ENCODE measurements around the gene WDR20.
"Not testable (repeated sequence)": the region's sequence is repeated elsewhere in the genome, so short reads cannot be mapped to it uniquely, and the experiment has no call there.

WDR20 gene

DNA sequence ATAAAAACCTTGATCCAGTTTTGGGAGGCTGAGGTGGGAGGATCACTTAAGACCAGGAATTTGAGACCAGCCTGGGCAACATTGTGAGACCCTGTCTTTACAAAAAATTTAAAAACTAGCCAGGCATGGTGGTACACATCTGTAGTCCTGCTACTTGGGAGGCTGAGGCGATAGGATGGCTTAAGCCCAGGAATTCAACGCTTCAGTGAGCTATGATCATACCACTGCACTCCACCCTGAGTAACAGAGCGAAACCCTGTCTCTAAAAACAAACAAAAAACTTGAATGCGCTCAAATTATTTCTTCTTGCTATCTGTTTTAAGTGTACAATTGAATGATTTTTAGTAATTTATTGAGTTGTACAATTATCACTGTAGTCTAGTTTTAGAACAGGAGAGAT is 20.1 kb downstream of the WDR20 start:
- Histone ChIP-seq H3K4me1 (ENCODE audit: insufficient read depth, low read length) (peaks cover 4% of the 10 kb centered on the region), H3K27me3 (ENCODE audit: insufficient read depth, low read length) (no peaks in the 10 kb centered on the region), H3K4me3 (ENCODE audit: low read length) (no peak overlapping the region), H3K36me3 (ENCODE audit: insufficient read depth, low read length) (peaks cover 6% of the 10 kb centered on the region), H3K9me3 (ENCODE audit: low read length) (no peaks in the 10 kb centered on the region), H2AFZ (ENCODE audit: low read depth, low read length) (no peak overlapping the region)

DNA sequence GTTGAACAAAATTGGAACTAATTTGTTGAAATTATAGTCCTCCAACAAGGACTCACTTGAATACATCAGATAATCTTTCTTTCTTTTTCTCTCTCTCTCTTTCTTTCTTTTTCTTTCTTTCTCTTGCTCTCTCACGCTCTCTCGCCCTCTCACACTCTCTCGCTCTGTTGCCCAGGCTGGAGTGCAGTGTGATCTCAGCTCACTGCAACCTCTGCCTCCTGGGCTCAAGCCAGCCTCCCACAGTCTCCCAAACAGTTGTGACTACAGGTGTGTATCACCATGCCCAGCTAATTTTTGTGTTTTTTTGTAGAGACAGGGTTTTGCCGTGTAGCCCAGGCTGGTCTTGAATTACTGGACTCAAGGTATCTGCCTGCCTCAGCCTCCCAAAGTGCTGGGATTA is 22.8 kb downstream of the WDR20 start:
- Histone ChIP-seq H3K27me3 (ENCODE audit: insufficient read depth, low read length) (no peaks in the 10 kb centered on the region), H3K36me3 (ENCODE audit: insufficient read depth, low read length) (peaks cover 6% of the 10 kb centered on the region), H3K4me3 (ENCODE audit: low read length) (no peak overlapping the region), H2AFZ (ENCODE audit: low read depth, low read length) (no peak overlapping the region), H3K9me3 (ENCODE audit: low read length) (no peaks in the 10 kb centered on the region), H3K4me1 (ENCODE audit: insufficient read depth, low read length) (peaks cover 5% of the 10 kb centered on the region)

DNA sequence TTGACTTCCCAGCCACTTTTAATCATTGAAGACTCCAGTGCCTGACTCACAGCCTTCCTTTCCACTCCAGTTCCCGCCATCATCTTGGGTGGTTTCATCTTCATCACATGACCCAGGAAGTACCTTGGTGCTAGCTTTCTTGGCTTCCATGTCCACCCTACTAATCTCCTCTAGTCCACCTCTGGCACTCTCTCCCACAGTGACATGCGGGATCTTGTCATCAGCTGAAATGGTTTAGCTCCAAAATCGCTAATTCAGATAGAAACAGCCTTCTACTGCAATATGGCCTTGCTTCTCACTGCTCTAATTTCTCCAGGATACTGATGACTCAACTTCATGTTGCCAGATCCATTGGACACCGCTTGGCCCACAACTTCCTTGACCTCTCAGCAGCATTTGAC is 24.5 kb downstream of the WDR20 start:
- Histone ChIP-seq H3K9me3 (ENCODE audit: low read length) (no peaks in the 10 kb centered on the region), H2AFZ (ENCODE audit: low read depth, low read length) (no peak overlapping the region), H3K27me3 (ENCODE audit: insufficient read depth, low read length) (no peaks in the 10 kb centered on the region), H3K4me3 (ENCODE audit: low read length) (no peak overlapping the region), H3K4me1 (ENCODE audit: insufficient read depth, low read length) (peaks cover 5% of the 10 kb centered on the region), H3K36me3 (ENCODE audit: insufficient read depth, low read length) (peaks cover 2% of the 10 kb centered on the region)

DNA sequence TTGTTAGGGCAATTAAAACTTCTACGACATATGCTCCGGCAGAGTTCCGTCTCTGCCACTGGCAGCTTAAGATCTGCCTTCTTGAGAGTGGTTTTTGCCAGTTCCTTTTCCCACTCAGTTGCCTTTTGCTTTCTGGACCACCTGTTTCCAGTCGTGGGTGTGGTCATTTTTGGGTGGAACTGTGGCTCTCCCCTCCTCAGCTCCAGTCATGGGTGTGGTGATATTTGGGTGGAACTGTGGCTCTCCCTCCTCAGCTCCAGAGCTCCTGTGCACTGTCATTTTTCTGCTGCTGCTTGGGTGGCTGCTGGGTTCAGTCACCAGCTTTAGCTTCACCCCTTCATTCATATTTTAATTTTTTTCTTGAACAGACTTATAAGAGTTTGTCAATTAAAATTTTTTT is 25.3 kb downstream of the WDR20 start:
- peaks cover 5% of the 10 kb centered on the region for H3K4me1 ChIP-seq (ENCODE audit: insufficient read depth, low read length)
- H3K4me3 ChIP-seq (ENCODE audit: low read length): no peak overlapping the region
- H3K36me3 ChIP-seq (ENCODE audit: insufficient read depth, low read length): no peaks in the 10 kb centered on the region
- no peaks in the 10 kb centered on the region for H3K27me3 ChIP-seq (ENCODE audit: insufficient read depth, low read length)
- no peak overlapping the region for H2AFZ ChIP-seq (ENCODE audit: low read depth, low read length)
- no peaks in the 10 kb centered on the region for H3K9me3 ChIP-seq (ENCODE audit: low read length)

DNA sequence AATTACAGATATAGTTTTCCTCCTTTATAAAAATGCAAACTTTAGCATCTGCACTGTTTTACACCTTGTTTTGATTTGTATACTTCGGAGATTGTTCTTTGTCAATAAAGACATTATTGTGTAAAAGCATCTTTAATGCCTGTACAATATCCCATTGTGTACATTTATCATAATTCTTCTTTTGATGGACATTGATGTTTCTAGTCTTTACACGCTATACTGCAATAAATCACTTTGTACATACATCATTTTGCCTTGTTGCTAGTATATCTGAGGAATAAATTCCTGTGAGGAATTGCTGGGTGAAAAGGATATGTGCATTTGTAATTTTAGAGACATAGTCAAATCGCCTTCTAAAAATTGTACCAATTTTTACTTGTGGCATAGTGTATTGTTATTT is 30.4 kb downstream of the WDR20 start:
- Histone ChIP-seq H2AFZ (ENCODE audit: low read depth, low read length) (no peak overlapping the region), H3K9me3 (ENCODE audit: low read length) (peaks cover 2% of the 10 kb centered on the region), H3K36me3 (ENCODE audit: insufficient read depth, low read length) (no peaks in the 10 kb centered on the region), H3K4me1 (ENCODE audit: insufficient read depth, low read length) (peaks cover under 1% of the 10 kb centered on the region), H3K4me3 (ENCODE audit: low read length) (no peak overlapping the region), H3K27me3 (ENCODE audit: insufficient read depth, low read length) (no peaks in the 10 kb centered on the region)

DNA sequence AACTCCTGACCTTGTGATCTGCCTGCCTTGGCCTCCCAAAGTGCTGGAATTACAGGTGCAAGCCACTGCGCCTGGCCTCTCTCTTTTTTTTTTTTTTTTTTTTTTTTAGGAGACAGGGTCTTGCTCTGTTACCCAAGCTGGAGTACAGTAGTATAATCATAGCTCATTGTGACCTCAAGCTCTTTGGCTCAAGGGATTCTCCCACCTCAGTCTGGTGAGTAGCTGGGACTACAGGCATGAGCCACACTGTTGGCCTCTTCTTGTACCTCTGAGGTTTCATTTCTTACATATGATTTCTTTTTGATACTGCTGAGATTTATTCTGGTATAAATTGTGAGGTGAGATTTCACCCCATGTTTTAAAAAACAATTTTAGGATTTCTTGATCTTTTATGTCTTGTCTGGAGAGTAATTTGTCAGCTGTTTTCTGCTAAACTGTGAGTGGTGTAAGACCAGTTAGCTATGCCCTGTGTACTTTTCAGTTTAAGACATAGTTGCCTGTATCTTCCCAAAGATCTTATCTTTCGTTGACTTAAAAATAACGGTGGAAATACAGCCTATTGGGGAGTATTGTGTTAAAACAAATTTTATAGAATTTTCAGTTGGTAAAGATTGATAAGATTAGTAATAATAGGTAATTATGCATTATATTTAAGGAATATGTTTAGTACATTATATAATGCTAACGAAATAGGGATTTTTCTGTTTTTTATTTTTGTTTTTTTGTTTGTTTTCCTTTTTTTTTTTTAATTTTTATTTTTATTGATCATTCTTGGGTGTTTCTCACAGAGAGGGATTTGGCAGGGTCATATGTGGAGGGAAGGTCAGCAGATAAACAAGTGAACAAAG is 31.7 kb downstream of the WDR20 start:
- peaks cover 2% of the 10 kb centered on the region for H3K9me3 ChIP-seq (ENCODE audit: low read length)

DNA sequence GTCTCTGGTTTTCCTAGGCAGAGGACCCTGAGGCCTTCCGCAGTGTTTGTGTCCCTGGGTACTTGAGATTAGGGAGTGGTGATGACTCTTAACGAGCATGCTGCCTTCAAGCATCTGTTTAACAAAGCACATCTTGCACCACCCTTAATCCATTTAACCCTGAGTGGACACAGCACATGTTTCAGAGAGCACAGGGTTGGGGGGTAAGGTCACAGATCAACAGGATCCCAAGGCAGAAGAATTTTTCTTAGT is 32.2 kb downstream of the WDR20 start:
- not testable (repeated sequence) for H3K36me3 ChIP-seq (ENCODE audit: insufficient read depth, low read length); H2AFZ ChIP-seq (ENCODE audit: low read depth, low read length)

More for the DNA sequence above, 31.7 kb downstream of the WDR20 start:
- Histone ChIP-seq H2AFZ (ENCODE audit: low read depth, low read length) (no peak overlapping the region), H3K4me1 (ENCODE audit: insufficient read depth, low read length) (no peaks in the 10 kb centered on the region), H3K4me3 (ENCODE audit: low read length) (no peak overlapping the region), H3K27me3 (ENCODE audit: insufficient read depth, low read length) (no peaks in the 10 kb centered on the region), H3K36me3 (ENCODE audit: insufficient read depth, low read length) (no peaks in the 10 kb centered on the region)

DNA sequence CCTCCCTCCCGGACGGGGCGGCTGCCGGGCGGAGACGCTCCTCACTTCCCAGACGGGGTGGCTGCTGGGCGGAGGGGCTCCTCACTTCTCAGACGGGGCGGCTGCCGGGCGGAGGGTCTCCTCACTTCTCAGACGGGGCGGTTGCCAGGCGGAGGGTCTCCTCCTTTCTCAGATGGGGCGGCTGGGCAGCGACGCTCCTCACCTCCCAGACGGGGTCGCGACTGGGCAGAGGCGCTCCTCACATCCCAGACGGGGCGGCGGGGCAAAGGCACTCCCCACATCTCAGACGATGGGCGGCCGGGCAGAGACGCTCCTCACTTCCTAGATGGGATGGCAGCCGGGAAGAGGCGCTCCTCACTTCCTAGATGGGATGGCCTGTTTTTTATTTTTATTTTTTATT is 33.0 kb downstream of the WDR20 start:
- not testable (repeated sequence) for H3K36me3 ChIP-seq (ENCODE audit: insufficient read depth, low read length); H2AFZ ChIP-seq (ENCODE audit: low read depth, low read length); H3K9me3 ChIP-seq (ENCODE audit: low read length); H3K4me3 ChIP-seq (ENCODE audit: low read length); H3K4me1 ChIP-seq (ENCODE audit: insufficient read depth, low read length); H3K27me3 ChIP-seq (ENCODE audit: insufficient read depth, low read length)

More for the DNA sequence above, 32.2 kb downstream of the WDR20 start:
- not testable (repeated sequence) for H3K4me3 ChIP-seq (ENCODE audit: low read length); H3K9me3 ChIP-seq (ENCODE audit: low read length); H3K4me1 ChIP-seq (ENCODE audit: insufficient read depth, low read length); H3K27me3 ChIP-seq (ENCODE audit: insufficient read depth, low read length)

DNA sequence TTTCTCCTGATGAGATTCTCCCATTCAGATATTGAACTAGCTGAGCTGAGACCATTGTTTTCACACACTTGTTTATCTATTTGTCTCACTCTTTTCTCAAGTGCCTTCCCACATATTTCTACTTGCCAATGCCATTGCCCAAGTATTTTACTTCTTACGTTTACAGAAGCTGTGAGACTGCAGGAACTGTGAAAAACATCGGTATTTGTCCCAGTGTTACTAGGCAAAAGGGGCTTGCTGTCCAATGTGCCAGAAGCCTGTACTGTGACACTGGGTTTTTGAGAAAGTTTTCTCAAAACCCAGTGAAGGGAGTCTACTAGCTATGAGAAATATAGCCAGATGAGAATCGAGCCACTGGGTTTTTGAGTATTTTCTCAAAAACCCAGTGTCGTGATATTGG is 37.5 kb downstream of the WDR20 start:
- no peak overlapping the region for H2AFZ ChIP-seq (ENCODE audit: low read depth, low read length)
- H3K9me3 ChIP-seq (ENCODE audit: low read length): peaks cover 2% of the 10 kb centered on the region
- H3K27me3 ChIP-seq (ENCODE audit: insufficient read depth, low read length): no peaks in the 10 kb centered on the region
- H3K4me3 ChIP-seq (ENCODE audit: low read length): no peak overlapping the region
- H3K36me3 ChIP-seq (ENCODE audit: insufficient read depth, low read length): no peaks in the 10 kb centered on the region
- H3K4me1 ChIP-seq (ENCODE audit: insufficient read depth, low read length): peaks cover under 1% of the 10 kb centered on the region

DNA sequence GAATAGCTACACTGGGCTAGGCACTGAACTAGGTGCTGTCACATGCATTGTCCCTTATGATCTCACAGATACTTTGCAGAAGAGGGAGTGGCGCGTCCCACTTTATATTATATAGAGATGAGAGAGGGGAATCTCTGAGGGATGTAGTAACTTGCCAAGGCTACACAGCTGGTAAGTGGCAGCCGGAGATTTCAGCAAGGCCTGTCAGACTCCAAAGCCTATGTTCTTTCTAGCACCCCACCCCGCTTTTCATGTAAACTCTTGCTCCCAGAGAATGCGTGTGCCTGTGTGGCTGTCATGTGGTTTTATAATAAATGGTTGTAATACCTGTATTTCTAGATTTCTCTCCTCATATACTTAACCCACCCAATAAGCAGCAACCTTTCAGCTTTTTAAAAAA is 39.1 kb downstream of the WDR20 start:
- Histone ChIP-seq H3K9me3 (ENCODE audit: low read length) (no peaks in the 10 kb centered on the region), H3K27me3 (ENCODE audit: insufficient read depth, low read length) (no peaks in the 10 kb centered on the region), H2AFZ (ENCODE audit: low read depth, low read length) (no peak overlapping the region), H3K36me3 (ENCODE audit: insufficient read depth, low read length) (no peaks in the 10 kb centered on the region), H3K4me1 (ENCODE audit: insufficient read depth, low read length) (peaks cover 12% of the 10 kb centered on the region), H3K4me3 (ENCODE audit: low read length) (no peak overlapping the region)

DNA sequence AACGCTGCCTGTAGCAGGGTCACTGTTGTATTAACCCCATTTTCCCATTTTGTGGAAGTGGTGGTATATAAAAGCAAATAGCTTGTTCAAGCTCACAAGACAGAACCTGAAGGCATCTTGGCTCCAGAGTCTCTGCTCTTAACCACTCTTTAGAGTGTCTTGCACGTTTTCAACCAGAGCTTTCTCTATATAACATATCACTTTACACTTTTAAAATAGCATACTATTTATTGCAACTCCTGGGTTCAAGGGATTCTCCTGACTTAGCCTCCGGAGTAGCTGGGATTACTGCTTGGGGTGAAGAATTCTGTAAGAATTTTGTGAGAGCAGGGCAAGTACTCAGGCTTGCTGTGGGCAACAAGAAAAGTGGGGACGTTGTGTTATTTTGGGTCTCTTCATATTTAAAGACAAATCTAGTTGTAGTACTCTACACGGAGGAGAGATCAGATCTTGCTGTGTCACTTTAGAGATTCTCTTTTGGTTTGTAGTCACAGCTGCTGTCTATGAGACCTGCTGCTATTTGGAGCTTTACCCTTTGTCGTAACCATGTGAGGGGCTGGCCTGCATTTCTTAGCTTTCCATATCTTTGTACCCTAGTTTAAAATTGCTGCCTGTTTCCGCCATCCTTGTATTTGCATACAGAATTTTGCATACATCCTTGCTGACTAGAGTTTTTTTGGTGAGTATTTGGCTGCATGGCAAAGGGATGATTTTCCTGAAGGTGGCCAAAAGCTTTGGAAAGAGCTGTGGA is 40.7 kb downstream of the WDR20 start:
- Histone ChIP-seq H3K9me3 (ENCODE audit: low read length) (no peaks in the 10 kb centered on the region), H3K36me3 (ENCODE audit: insufficient read depth, low read length) (no peaks in the 10 kb centered on the region), H3K4me1 (ENCODE audit: insufficient read depth, low read length) (peaks cover 28% of the 10 kb centered on the region), H3K4me3 (ENCODE audit: low read length) (no peak overlapping the region), H3K27me3 (ENCODE audit: insufficient read depth, low read length) (no peaks in the 10 kb centered on the region), H2AFZ (ENCODE audit: low read depth, low read length) (no peak overlapping the region)

DNA sequence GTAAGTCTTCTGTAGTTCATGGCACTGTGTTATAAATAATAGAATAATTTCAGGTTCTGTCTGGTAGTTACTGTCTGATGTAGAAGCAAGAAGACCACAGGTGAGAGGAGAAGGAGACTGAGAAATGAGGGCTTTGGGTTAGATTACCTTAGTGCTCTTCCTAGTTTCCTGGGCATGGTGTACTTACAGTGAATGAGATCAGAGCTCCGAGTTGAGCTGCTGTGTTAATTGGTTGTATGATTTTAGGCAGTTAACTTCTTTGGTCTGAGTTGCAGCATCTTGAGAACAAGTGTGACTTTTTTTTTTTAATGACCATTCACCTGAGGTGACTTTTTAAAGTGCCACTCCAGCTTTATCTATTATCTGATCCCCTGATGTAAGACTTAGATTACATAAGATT is 41.5 kb downstream of the WDR20 start:
- Histone ChIP-seq H3K4me3 (ENCODE audit: low read length) (no peak overlapping the region), H3K9me3 (ENCODE audit: low read length) (no peaks in the 10 kb centered on the region)

DNA sequence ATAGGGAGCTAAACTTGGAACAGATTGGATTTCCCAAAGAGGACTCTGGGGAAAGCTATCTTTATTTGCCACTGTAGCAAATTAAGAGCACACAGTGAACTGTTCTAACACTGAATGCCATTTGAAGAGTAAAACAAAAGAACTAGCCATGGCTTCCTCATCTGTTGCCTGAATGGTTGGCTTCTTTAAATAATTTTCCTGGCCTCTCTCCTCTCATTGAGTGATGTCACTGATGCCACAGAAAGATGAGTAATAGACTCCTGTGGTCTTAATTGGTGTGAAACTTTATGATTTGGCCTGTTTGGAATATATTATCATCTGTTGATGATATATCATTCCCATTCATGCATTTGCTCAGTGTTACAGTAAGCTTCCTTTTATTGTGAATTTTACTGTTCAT is 42.5 kb downstream of the WDR20 start:
- Histone ChIP-seq H3K4me3 (ENCODE audit: low read length) (no peak overlapping the region), H3K9me3 (ENCODE audit: low read length) (no peaks in the 10 kb centered on the region), H3K36me3 (ENCODE audit: insufficient read depth, low read length) (no peaks in the 10 kb centered on the region), H3K27me3 (ENCODE audit: insufficient read depth, low read length) (no peaks in the 10 kb centered on the region), H3K4me1 (ENCODE audit: insufficient read depth, low read length) (peaks cover 40% of the 10 kb centered on the region), H2AFZ (ENCODE audit: low read depth, low read length) (no peak overlapping the region)

More for the DNA sequence above, 41.5 kb downstream of the WDR20 start:
- Histone ChIP-seq H2AFZ (ENCODE audit: low read depth, low read length) (no peak overlapping the region), H3K4me1 (ENCODE audit: insufficient read depth, low read length) (peaks cover 33% of the 10 kb centered on the region), H3K36me3 (ENCODE audit: insufficient read depth, low read length) (no peaks in the 10 kb centered on the region), H3K27me3 (ENCODE audit: insufficient read depth, low read length) (no peaks in the 10 kb centered on the region)

Measured in neuron (in vitro differentiated cells).